GM19351 (cell line): ENCODE results near the gene DOP1B.

Experiments
- ATAC-seq: cut with Tn5 transposase; IDR thresholded peaks from one replicate; pipeline ENCODE4 v1.9.1; 2021; ENCODE audit warnings: mild to moderate bottlenecking, moderate library complexity; ENCODE audit not compliant: unreplicated experiment

DOP1B gene

DNA sequence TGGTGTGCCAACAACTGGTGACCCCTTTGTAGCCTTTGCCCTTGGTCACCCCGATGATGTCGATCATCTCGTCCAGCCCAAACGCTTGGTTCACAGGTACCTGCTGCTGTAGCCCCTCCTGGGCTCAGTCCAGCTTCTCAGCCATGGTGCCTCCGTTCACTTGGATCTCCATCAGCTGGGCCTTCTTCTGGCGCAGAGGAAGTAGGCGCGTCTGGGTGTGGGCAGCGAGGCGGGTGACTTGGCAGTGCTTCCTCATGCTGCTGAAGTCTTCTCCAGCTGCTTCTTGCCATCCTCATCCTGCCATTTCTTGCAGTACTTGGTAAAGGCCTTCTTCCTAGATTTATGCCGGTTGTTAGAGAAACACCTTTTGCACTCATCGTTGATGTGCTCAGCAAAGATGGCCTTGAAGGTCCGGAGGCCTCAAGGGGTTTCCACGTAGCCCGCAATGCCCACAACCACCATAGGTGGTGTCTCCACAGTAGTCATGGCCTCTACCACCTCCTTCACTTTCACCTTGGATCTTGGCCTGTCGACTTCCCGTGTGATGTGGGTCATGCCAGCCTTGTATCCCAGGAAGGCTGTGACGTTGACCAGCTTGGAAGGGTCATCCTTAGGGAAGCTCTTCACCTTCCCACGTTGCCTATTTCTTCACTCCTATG, 13.0 kb downstream of the DOP1B start:
- no peak for ATAC-seq

DNA sequence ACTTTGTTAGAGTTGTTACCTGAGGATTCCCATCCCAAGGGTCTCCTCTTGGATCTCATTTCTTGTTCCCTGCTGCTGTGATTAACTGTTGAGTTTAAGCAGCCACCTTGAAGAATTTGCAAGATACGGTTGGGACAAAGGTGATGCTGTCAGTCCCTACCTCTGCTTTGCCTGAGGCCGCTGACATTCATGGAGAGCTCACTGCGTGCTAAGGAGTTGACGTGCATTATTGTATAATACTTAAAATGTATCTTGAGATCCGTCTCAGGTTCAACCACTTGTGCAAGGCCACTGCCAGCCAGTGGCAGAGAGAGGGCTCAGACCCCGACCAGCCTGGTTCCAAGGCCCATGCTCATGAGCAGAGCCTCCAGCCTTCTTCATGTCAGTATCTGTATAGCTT, 14.2 kb downstream of the DOP1B start:
- ATAC-seq, result no peak

DNA sequence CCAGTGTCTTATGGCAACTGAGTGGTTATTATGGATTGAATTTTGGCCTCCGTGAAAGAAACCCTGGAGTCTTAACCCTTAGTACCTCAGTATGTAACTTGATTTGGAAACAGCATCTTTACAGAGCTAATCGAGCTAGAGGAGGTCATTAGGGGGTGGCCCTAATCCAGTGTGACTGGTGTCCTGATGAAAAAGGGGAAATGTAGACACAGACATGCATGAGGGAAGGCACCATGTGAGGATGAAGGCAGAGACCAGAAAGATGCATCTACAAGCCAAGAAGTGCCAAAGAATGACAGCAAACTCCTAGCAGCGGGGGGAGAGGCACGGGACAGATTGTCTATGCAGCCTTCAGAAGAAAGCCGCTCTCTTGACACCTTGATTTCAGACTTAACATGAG, 14.7 kb downstream of the DOP1B start:
- ATAC-seq, result no peak

DNA sequence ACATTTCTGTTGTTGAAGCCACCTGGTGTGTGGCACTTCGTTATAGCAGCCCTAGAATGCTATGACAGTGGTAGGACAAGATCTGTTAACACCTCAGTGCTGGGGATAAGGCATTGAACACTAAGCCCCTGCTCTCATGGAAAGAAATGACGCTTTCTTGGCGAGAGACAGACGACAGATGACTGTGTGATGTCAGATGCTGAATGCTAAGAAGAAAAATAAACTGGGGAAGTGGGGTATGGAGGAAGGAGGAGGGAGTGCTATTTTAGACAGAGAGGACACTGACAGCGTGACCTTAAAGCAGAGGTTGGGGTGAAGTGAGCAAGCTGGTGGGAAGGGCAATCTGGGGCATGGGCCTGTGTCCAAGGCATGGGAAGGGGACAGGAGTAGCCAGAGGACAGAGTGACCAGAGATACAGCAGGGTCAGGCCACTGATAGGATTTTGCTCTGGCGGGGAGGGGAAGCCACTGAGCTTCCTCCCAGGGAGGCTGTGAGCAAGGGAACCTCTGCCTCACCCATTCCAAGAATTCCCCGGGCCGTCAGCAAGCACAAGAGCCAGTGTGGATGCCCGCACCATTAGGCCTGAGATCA, 15.2 kb downstream of the DOP1B start:
- ATAC-seq, result no peak

DNA sequence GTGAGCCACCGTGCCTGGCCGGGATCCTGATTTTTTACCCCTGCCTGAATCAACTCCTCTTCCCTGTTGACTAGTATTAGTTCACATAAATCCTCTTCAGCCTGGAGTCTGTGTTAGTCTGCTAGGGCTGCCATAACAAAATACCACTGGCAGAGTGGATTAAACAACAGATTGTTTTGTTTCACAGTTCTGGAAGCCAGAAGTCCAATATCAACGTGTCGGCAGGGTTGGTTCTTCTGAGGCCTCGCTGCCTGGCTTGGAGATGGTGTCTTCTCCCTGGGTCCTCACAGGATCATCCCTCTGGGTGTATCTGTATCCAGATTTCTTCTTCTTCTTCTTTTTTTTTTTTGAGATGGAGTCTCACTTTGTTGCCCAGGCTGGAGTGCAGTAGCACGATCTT, 18.2 kb downstream of the DOP1B start:
- ATAC-seq, result no peak

DNA sequence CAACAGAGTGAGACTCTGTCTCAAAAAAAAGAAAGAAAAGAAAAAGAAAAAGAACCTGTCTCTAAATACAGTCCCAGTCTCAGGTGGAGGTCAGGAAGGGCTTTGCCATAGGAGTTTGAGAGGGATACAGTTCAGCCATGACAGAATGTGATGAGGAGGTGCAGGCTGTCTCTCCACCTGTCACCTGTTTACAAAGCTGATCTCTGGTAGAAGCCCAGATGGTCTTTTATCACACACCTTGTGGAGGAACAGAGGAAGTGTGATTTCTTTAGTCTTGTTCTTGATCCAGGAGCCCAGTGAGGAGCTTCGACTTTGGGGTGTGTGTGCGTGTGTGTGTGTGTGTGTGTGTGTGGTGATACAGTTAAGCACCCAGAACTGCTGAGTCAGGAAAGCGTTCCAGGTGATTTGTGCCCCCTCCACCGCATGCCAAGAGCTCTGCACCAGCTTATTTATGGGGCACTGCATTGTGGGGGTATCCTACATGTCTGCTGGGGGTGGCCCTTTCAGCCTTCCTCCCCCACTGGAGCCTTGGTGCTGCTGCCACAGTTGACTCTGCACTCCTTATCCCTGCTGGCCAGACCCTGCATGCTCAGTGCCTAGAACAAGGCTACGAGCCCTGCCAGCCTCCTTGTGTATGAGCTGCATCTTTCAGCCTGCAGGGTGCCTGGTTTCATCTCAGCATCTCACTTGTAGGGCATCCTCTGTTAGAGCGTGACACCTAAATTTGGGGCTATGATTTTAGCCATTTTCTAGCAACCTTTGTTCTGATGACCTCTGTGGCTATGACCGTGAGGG, 19.3 kb downstream of the DOP1B start:
- no peak for ATAC-seq

DNA sequence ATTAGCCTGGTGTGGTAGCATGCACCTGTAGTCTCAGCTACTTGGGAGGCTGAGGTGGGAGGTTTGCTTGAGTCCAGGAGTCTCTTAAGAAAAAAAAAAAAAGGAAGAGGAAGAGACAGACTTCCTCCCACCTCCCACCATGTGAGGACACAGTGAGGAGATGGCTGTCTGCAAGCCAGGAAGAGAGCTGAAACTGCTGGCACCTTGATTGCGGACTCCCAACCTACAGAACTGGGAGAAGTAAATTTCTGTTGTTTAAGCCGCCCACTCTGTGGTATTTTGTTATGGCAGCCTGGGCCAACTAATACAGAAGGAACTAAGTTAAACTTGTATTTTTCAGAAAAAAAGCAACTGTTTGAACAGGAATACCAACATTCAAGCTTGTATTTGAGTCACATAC, 21.7 kb downstream of the DOP1B start:
- no peak for ATAC-seq

DNA sequence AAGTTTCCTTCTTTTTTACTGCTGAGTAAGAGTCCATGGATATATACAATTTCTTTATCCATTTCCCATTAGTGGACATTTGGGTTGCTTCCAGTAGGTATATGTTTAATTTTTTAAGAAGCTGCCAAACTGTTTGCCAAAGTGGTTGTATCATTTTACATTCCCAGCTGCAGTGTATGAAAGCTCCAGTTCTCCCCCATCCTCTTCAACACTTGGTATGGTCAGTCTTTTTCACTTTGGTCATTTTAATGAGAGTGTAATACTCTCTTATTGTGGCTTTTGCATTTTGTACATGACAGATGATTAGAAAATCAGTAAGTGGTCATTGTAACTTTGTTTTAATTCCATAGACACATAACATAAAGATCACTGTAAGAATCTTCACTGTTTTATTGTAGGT, 22.5 kb downstream of the DOP1B start:
- no peak for ATAC-seq

DNA sequence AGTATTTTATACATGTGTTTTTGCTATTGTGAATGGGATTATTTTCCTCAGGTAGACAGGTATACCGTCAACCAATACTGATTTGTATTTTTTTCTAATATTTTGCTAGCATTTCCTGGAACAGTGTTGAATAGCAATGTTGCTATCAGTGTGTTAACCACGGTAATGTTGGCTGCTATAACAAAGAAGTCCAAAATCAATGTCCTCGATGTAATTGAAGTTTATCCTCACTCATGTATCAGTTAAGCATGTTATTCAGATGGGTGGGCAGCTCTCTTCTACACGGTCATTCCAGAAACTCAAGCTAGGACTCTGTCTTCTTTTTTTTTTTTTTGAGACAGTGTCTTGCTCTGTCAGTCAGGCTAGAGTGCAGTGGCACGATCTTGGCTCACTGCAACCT, 24.3 kb downstream of the DOP1B start:
- ATAC-seq, result no peak

DNA sequence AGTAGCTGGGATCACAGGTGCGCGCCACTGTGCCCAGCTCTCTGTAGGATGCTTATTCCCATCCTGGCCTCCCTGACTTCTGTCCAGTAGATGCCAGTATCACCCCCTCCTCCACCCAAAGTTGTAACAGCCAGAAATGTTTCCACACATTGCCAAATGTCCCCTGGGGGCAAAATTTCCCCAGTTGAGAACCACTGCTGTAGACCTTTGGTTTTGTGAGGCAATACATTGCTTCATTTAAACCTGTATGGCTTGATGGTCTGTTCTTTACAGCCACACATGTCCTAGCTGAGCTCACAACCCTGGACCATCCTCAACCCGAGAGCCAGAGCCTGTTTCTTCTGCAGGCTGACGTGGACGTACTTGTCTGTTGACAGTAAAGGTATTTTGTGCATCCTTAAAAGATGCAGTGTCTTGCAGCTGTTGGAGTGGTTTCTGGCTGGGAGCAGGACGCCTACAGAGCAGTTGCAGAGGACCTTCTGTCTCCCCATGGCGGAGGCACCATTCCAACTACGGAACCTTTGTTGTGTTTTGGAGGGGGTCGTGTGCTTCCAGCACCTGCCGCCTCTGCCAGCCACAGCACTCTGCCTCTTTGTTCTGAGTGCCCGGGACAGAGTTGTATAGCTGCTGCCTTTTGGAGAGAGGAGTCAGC, 26.6 kb downstream of the DOP1B start:
- no peak for ATAC-seq

DNA sequence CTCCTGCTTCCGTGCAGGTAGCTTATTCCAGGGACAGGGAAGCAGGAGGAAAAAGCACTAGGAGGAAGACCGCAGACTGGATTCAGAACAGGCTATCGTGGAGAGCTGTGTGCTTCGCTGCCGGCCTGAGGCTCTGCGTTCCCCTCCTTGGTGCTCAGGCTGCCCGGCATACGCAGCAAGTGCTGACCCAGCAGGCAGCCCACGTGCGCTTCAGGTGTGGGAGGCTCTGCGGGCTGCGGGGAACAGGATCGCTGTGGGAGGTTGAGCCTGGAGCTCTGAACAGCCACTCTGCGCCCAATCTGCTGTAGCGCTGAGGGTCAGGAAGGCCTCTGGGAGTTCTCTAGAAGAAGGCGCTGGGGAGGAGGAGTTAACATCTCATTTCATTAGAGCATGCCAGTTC, 27.9 kb downstream of the DOP1B start:
- no peak for ATAC-seq

DNA sequence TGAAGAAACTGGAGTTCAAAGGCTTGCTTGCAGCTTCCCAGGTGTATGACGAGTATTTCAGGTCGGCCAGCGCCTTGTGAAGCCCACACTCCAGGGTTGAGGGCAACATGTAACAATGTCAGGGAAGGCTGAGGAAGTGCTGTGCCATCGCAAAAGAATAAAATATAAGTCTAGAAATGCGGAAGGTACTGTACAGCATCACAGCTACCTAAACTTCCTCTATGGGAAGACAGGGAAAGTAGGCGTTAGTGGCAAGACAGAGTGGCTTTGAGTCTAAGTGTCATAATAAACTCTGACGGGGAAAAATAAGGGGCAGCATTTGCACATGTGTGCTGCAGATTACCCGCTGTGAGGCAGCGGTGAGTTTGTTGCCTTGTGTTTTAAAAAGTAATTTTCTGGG, 28.9 kb downstream of the DOP1B start:
- ATAC-seq, result no peak

DNA sequence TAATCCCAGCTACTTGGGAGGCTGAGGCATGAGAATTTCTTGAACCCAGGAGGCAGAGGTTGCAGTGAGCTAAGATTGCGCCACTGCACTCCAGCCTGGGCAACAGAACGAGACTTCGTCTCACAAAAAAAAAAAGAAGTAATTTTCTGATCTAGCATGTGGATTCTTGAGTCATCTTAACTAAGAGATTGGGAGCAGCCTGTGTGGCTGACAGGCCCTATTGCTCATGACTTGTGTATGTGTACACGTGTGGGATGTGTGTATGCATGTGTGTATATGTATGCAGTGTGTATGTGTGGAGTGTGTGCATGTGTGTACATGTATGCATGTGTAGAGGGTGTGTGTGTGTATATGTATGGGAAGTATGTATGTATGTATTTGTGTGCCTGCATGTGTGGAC, 29.5 kb downstream of the DOP1B start:
- ATAC-seq, result no peak

DNA sequence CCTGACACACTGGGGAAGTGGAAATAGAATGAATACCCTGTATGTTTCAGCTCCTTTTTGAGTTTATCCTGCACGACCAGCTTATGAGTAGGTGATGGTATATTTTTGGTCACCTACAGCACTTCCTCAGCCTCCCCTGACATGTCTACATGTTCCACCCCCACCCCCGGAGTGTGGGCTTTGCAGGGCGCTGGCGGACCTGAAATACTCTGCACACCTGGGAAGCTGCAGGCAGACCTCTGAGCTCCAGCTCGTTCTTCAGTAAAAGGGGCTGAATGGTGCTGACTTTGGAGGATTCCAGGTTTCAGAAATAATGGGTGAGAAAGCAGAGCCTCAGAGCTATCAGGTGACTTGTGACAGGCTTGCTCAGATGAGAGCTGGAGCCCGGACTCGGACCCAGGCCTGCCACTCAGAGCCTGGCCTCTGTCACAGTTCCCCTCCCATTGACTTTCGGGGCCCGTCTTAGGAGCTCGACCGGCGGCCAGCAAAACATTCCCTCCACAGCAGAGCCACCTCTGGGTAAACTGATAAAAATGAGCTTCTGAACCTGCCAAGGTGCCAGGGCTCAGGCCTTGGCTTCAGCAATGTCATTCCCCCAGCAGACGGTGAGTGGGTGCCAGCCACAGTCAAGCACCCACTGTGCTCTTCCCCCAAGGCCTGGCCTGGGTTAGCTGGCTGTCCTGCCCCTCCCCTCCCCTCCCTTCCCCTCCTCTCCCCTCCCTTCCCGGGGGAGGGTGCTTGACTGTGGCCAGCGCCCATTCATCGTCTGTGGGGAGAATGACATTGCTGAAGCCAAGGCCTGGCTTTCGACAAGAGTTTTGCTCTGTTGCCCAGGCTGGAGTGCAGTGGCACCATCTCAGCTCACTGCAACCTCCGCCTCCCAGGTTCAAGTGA, 30.1 kb downstream of the DOP1B start:
- ATAC-seq, result no peak

DNA sequence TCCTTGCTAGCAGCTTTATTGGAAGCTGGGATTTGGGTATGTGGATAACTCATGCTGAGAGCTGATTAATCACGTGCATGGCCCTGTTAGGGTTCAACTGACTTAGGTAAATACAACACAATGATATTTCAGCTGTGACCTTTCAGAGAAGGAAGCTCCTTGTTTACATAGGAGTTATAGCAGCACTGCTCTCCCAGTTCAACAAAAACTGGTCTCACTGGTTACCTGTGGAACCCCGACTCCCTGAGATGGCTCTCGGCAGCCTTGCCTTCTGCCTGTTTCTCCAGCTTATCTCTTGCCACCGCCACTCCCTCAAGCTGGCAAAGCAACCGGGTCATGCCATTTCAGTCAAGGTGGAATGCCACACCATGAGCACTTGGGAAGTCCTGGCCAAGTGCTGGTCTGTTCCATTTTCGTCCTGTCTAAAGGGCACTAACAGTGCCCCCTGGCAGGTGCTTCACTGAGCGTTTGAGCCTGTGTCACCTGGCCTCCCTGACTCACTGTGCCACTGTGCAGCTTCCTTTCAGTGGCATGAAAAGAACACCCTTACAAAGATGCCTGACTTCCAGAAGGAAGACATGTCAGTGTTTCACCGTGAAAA, 31.6 kb downstream of the DOP1B start:
- ATAC-seq, result no peak

DNA sequence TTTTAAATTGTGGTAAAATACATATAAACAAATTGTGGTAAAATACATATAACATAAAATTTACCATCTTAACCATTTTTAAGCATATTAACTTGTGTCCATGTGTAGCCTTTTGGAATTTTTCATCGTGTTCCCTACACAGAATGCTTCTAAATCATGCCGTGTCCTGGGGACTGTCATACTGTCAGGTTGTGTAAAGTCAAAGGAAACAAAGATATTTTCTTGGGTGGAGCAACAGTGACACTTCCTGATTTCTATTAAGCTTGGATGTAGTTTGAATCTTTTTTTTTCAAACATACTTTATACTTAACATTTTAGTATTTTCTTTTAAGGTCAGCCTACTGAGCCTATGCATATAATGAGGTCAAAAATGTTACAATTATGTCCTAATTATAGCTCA, 32.3 kb downstream of the DOP1B start:
- no peak for ATAC-seq

DNA sequence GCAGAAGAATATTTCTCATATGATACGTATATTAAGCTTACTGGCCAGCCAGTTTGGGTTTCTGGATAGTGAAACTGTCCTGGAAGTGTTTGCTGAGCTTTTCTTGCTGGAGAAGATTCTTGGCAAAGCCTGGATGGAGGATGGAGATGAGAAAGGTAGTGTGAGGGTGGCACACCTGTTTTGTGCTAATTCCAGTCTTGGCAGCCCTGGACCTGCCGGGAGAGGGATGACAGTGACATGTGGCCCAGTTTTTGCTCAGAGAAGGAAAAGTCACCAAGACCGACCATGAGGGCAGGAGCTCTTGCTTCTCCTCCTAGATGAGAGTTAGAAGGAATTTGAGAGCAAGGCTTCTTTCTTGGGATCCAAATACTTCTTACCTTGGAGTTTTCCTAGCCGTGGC, 34.1 kb downstream of the DOP1B start:
- ATAC-seq, result no peak

DNA sequence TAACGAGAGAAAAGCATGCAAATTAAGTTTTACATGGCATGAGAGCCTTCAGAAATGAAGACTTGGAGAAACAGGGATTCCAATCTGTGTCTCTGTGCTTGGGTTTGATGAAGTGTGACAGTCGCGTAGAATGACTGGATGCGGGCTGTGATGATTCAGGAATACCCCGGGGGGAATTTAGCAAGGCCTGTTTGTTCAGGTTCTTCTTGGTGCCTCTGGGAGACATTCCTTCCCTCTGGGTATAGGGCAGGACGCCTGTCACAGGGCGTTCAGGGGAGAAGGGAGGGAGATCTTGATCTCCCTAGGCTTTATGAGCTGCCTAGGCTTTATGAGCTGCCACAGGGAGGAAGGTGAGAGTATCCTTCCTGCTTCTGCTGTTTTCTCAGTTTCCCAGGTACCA, 36.6 kb downstream of the DOP1B start:
- ATAC-seq, result no peak

DNA sequence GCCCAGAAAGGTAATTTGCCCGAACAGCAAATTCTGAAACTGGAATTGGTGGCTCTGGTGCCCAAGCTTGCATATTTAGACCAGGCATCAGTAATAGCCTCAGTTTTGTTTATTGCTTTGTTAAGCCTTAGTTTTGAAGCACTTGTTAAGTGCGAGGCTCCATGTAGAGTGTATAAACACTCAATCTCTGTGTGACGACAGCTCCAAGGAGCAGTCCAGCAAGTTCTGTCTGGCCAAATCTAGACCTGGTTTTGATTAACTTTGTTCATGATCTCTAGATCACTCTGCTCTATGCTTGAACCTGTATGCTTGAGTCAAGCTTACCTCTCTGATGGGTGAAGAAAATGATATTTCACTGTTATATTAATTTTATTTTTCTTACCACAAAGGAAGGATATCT, 37.4 kb downstream of the DOP1B start:
- no peak for ATAC-seq

DNA sequence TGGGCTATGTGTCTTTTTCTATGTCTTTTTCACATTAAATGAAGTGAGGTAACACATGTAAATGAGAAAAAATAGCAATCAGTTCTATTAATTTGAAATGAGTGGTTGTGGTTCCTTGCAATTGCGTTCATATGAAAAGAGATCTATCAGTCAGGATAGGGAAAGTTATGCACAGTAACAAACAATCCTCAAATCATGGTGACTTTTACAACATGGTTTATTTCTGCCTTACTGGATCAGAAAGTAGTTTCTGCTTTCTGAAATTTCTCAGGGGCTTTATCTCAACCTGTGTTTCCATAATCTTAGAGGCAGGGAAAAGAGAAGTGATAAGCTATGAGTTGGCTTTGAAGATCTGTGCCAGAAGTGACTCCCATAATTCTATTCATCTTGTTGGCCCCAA, 39.0 kb downstream of the DOP1B start:
- ATAC-seq, result no peak
